GM23248 (cell line): ENCODE results near the gene RAB28.

Experiments
- EZH2 ChIP-seq: fragments of 200-600 bp; sonication (generic); IDR thresholded peaks from 2 replicates; pipeline ENCODE4 v1.6.1; 2018; ENCODE audit warnings: antibody characterized with exemption, mild to moderate bottlenecking; ENCODE audit not compliant: insufficient read depth, poor library complexity, severe bottlenecking
- EZH2phosphoT487 ChIP-seq: fragments of 200-600 bp; sonication (generic); IDR thresholded peaks from 2 replicates; pipeline ENCODE4 v1.6.1; 2018; ENCODE audit warnings: antibody characterized with exemption, moderate library complexity, mild to moderate bottlenecking, low read depth; ENCODE audit not compliant: insufficient read depth

- TF ChIP-seq EZH2 = no peak
- TF ChIP-seq EZH2phosphoT487 = no peak
Measured at GRCh38 chr4:13399257-13399656, 84.9 kb downstream of the RAB28 start.
